Left ventricle myocardium inferior (tissue), 1 donor: ENCODE data around the gene CCNK. TPM values are rescaled to one million over a fixed set of nuclear protein-coding genes. Genes with fewer than 3 reads are reported as not detected.

ENCODE experiments used
- DNase-seq: peaks from one replicate; pipeline ENCODE4 v3.0.0-alpha.2; 2020
- H3K27ac ChIP-seq: fragments of 200-600 bp; replicated peaks from 2 replicates; pipeline ENCODE4 v1.8.0; 2021
- H3K27me3 ChIP-seq: fragments of 200-600 bp; 2 replicates; pipeline ENCODE4 v1.8.0; 2021; ENCODE audit warnings: low read depth
- H3K36me3 ChIP-seq: fragments of 200-600 bp; 2 replicates; pipeline ENCODE4 v1.8.0; 2021
- H3K4me1 ChIP-seq: fragments of 200-600 bp; 2 replicates; pipeline ENCODE4 v1.8.0; 2021
- H3K4me3 ChIP-seq: fragments of 200-600 bp; 2 replicates; pipeline ENCODE4 v1.8.0; 2021; ENCODE audit warnings: mild to moderate bottlenecking, moderate library complexity
- H3K9me3 ChIP-seq: fragments of 200-600 bp; replicated peaks from 2 replicates; pipeline ENCODE4 v1.8.0; 2021
- intact Hi-C: fragments of 100-400 bp; cut with micrococcal nuclease; formaldehyde crosslinking; loops from one replicate; pipeline ENCODE4 v1.11.0; 2022
- total RNA-seq: library from RNA; stranded (reverse); fragmentation: NEBNext Ultra II Directional; extraction: Animal tissue kit (Norgen Biotek cat#: 25700); gene quantifications from one replicate; pipeline ENCODE4 v1.2.1, GENCODE V29; 2021
- TF ChIP-seq, protein P1 (sequence below): fragments of 200-600 bp; IDR thresholded peaks from 2 replicates; pipeline ENCODE4 v1.8.0; 2021; ENCODE audit warnings: antibody characterized with exemption, mild to moderate bottlenecking, borderline replicate concordance
- donor health status: DM: no; HTN: yes; CAD: no; lungs with severe emphysema.

The CCNK gene
- total RNA-seq, 1 donor from 2014 or later: 32.2 TPM

DNA sequence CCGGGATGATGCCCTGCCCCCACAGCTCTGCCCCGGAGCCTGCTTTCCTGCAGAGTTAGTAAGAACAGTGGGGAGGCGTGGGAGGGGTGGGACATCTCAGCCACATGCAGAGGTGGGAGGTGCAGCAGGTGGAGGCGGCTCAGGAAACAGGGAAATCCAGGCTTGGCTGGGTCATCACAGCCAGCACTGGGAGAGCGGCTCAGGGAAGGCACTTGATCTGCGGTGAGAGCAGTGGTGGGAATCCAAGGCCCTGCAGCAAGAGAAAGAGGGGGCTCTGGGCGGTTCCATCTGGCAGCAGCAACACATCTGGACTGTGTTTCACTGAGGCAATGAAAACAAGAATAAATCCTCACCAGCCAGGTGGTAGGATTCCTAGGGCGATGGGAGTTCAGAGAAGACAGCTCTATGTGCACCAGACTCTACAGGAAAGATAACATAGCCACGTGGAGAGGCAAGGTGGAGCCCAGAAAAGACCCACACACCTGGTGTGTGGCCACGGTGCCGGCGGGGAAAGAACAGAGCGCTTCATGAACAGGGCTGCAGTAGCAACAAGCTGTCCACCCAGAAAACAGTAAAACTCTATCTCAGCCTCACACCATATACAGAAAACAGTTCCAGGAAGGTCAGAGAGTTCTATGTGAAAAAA, 65.1 kb downstream of the CCNK start:
- no peaks in the 10 kb centered on the region for H3K27me3 ChIP-seq
- H3K4me3 ChIP-seq: no peak overlapping the region
- no peaks in the 10 kb centered on the region for H3K9me3 ChIP-seq
- intact Hi-C loops: no loop called here
- DNase-seq: no peak
- no peak overlapping the region for H3K27ac ChIP-seq
- H3K4me1 ChIP-seq: peaks cover 66% of the 10 kb centered on the region
- TF ChIP-seq, protein P1, sequence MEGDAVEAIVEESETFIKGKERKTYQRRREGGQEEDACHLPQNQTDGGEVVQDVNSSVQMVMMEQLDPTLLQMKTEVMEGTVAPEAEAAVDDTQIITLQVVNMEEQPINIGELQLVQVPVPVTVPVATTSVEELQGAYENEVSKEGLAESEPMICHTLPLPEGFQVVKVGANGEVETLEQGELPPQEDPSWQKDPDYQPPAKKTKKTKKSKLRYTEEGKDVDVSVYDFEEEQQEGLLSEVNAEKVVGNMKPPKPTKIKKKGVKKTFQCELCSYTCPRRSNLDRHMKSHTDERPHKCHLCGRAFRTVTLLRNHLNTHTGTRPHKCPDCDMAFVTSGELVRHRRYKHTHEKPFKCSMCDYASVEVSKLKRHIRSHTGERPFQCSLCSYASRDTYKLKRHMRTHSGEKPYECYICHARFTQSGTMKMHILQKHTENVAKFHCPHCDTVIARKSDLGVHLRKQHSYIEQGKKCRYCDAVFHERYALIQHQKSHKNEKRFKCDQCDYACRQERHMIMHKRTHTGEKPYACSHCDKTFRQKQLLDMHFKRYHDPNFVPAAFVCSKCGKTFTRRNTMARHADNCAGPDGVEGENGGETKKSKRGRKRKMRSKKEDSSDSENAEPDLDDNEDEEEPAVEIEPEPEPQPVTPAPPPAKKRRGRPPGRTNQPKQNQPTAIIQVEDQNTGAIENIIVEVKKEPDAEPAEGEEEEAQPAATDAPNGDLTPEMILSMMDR: no peak
- no peaks in the 10 kb centered on the region for H3K36me3 ChIP-seq

DNA sequence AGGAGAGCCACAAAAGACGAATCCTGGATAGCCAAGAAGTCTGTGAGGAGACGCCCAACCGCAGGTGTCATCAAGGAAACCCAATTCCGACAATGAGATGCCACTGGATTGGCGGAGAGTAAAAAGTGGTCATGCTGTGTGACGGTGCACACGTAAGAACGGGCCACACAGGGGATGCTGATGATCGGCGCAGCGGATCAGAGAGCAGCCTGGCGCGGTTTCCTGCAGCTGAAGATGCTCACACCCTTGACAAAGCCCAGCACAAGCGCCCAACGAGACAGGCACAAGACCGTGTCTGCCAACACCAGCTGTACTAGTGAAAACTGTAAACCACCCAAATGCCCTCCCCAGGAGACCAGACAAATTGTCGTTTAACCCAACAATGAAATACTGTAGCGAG, 67.0 kb downstream of the CCNK start:
- Histone ChIP-seq H3K4me1 (peaks cover 64% of the 10 kb centered on the region), H3K27ac (no peak overlapping the region), H3K36me3 (no peaks in the 10 kb centered on the region), H3K9me3 (no peaks in the 10 kb centered on the region), H3K27me3 (no peaks in the 10 kb centered on the region), H3K4me3 (no peak overlapping the region)
- intact Hi-C loops: no loop called here
- no peak for DNase-seq
- TF ChIP-seq, protein P1: no peak

DNA sequence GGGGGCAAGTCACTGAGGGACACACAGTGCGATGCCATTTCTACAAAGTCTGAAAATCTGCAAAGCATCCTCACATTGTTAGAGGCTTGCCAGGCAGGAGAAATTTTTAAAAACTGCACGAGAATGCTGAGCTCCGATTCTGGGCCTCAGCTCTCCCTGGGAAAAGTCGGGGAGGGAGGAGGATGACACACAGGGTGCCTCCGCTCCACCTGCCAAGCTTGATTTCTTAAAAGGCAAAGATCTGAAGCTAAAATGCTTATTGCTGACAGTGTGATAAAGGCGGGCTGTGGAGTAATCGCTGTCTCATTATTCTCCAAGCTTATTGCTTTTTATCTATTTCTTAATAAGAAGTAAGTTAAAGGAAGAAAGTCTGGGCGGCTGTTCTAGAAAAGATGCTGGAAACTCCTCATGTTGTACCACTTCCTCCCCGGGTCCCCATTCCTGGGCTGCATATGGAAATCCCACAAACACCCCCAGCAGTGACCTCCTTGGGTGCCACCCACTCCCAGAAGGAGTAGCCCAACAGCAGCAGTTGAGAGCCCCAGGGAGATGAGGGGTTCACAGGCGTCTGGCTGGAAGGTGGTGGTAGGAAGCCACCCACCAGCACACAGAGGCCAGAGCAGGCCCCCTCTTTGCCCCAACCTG, 67.8 kb downstream of the CCNK start:
- intact Hi-C loops: no loop called here
- Histone ChIP-seq H3K4me3 (no peak overlapping the region), H3K4me1 (peaks cover 70% of the 10 kb centered on the region), H3K27me3 (no peaks in the 10 kb centered on the region), H3K27ac (peak overlapping the region; percentile 30), H3K36me3 (no peaks in the 10 kb centered on the region), H3K9me3 (no peaks in the 10 kb centered on the region)
- no peak for DNase-seq
- TF ChIP-seq, protein P1: no peak

DNA sequence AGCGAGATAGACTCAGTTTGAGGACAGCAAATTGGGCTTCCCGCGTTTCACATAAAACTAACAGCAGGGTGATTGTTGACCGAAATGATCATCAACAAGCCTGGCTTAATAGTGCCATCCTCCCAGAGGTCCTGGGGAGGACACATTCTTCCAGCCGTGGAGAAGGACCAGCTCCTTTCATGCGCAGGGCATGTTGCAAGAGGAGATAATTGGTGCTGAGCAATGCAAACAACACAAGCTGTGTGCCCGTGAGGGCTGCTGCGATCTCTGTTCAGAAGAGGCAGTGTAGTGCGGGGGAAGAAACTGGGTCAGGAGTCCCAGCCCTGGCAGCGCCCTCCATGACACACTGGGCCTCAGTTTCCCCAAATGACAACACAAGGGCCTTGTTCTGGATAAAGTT, 68.5 kb downstream of the CCNK start:
- H3K27ac ChIP-seq: no peak overlapping the region
- intact Hi-C loops: no loop called here
- H3K4me3 ChIP-seq: no peak overlapping the region
- H3K9me3 ChIP-seq: no peaks in the 10 kb centered on the region
- peaks cover 73% of the 10 kb centered on the region for H3K4me1 ChIP-seq
- DNase-seq: no peak
- H3K36me3 ChIP-seq: no peaks in the 10 kb centered on the region
- H3K27me3 ChIP-seq: no peaks in the 10 kb centered on the region
- TF ChIP-seq, protein P1: no peak

DNA sequence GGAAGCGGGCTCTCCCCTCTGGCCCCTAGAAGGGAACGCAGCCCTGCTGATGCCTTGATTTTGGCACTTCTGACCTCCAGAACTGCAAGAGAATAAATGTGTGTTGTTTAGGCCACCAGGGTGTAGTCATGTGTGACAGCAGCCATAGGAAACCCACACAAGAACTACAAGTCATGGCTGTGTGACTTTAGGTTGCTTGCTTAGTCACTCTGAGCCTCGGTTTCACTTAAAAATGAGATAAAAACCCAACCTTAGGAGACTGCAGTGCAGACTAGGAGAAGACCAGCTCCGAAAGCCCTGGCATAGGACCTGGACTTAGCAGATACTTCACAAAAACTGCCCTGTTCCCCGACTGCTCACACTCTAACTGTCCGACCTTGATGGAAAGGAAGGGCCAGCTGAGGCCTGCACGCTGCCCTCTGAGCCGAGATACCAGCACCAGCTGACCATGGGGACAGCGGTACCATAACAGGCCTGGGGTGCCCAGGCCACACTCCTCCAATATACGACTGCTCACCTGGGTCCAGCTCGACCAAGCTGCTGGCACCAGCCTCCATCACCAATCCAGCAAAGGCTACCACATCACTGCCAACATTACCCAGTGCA, 69.3 kb downstream of the CCNK start:
- Histone ChIP-seq H3K36me3 (no peaks in the 10 kb centered on the region), H3K4me1 (peaks cover 73% of the 10 kb centered on the region), H3K27me3 (no peaks in the 10 kb centered on the region), H3K27ac (no peak overlapping the region), H3K9me3 (no peaks in the 10 kb centered on the region), H3K4me3 (no peak overlapping the region)
- TF ChIP-seq, protein P1: no peak
- intact Hi-C loops: no loop called here
- DNase-seq: no peak
